Astrocyte (in vitro differentiated cells and primary cell): ENCODE measurements around the gene ATP10D. TPM values are rescaled to one million over a fixed set of nuclear protein-coding genes. Genes with fewer than 3 reads are reported as not detected.

Experiments used
- DNase-seq: peaks from one replicate; pipeline ENCODE4 v3.0.0-alpha.2; 2010; ENCODE audit warnings: low read depth
- FAIRE-seq: peaks from 2 replicates; lab custom pipeline; 2011; peaks lifted over from hg19 to GRCh38; lab: Jason Lieb, UNC
- H2AFZ ChIP-seq: 2 replicates; pipeline ENCODE4 v1.6.0; 2012; ENCODE audit warnings: low read depth, low read length, inconsistent platforms
- H3K27ac ChIP-seq: 2 replicates; pipeline ENCODE4 v1.5.1; 2011; ENCODE audit warnings: low read depth, low read length, inconsistent platforms
- H3K27me3 ChIP-seq: 2 replicates; pipeline ENCODE4 v1.6.0; 2011; ENCODE audit warnings: low read length, inconsistent platforms; ENCODE audit not compliant: insufficient read depth
- H3K36me3 ChIP-seq: 2 replicates; pipeline ENCODE4 v1.5.1; 2011; ENCODE audit warnings: low read length, inconsistent platforms; ENCODE audit not compliant: insufficient read depth
- H3K4me1 ChIP-seq: 2 replicates; pipeline ENCODE4 v1.5.1; 2011; ENCODE audit warnings: low read length, inconsistent platforms; ENCODE audit not compliant: insufficient read depth
- H3K4me2 ChIP-seq: 2 replicates; pipeline ENCODE4 v1.6.0; 2012; ENCODE audit warnings: low read length, inconsistent platforms
- H3K4me3 ChIP-seq: 2 replicates; pipeline ENCODE4 v1.5.1; 2011; ENCODE audit warnings: low read depth, mild to moderate bottlenecking, low read length, inconsistent platforms; ENCODE audit not compliant: insufficient read depth
- H3K79me2 ChIP-seq: 2 replicates; pipeline ENCODE4 v1.6.0; 2012; ENCODE audit warnings: mild to moderate bottlenecking, low read length, inconsistent platforms; ENCODE audit not compliant: insufficient read depth
- H3K9ac ChIP-seq: 2 replicates; pipeline ENCODE4 v1.6.0; 2012; ENCODE audit warnings: mild to moderate bottlenecking, low read length, inconsistent platforms
- H3K9me3 ChIP-seq: 2 replicates; pipeline ENCODE4 v1.5.1; 2012; ENCODE audit warnings: low read depth, mild to moderate bottlenecking, low read length, inconsistent platforms; ENCODE audit not compliant: insufficient read depth
- H4K20me1 ChIP-seq: 2 replicates; pipeline ENCODE4 v1.6.0; 2012; ENCODE audit warnings: low read length, inconsistent platforms; ENCODE audit not compliant: insufficient read depth
- H3K27ac Mint-ChIP-seq: one replicate; pipeline ENCODE4 v1.8.0; 2021; ENCODE audit warnings: mild to moderate bottlenecking, mixed read lengths; ENCODE audit not compliant: unreplicated experiment
- H3K27me3 Mint-ChIP-seq: one replicate; pipeline ENCODE4 v1.8.0; 2021; ENCODE audit warnings: low read depth, mixed read lengths; ENCODE audit not compliant: unreplicated experiment
- H3K36me3 Mint-ChIP-seq: one replicate; pipeline ENCODE4 v1.8.0; 2021; ENCODE audit warnings: low read depth, mixed read lengths; ENCODE audit not compliant: unreplicated experiment
- H3K4me1 Mint-ChIP-seq: one replicate; pipeline ENCODE4 v1.8.0; 2021; ENCODE audit warnings: low read depth, mixed read lengths; ENCODE audit not compliant: unreplicated experiment
- H3K4me3 Mint-ChIP-seq: one replicate; pipeline ENCODE4 v1.8.0; 2021; ENCODE audit warnings: mild to moderate bottlenecking, moderate library complexity, mixed read lengths; ENCODE audit not compliant: unreplicated experiment
- H3K9me3 Mint-ChIP-seq: one replicate; pipeline ENCODE4 v1.8.0; 2021; ENCODE audit warnings: mild to moderate bottlenecking, mixed read lengths; ENCODE audit not compliant: unreplicated experiment
- CTCF ChIP-seq: IDR thresholded peaks from 2 replicates; pipeline ENCODE4 v1.5.1; 2011; ENCODE audit warnings: low read depth, mild to moderate bottlenecking, inconsistent platforms, low read length, moderate library complexity; ENCODE audit not compliant: insufficient read depth
- EZH2 ChIP-seq: IDR thresholded peaks from 2 replicates; pipeline ENCODE4 v1.6.1; 2012; ENCODE audit warnings: mild to moderate bottlenecking, low read length, inconsistent platforms; ENCODE audit not compliant: insufficient read depth
- total RNA-seq: library from RNA; stranded (reverse); gene quantifications from 2 replicates; pipeline ENCODE4 v1.2.1, GENCODE V29; 2021

Gene ATP10D
- total RNA-seq, 1 donor from 2014 or later = 75.8 TPM

GRCh38 chr4:47500776-47501175 is 15.7 kb downstream of the ATP10D start:
- Histone ChIP-seq H3K27me3 (no peaks in the 10 kb centered on the region), H4K20me1 (peaks cover 4% of the 10 kb centered on the region), H3K79me2 (peaks cover 51% of the 10 kb centered on the region), H3K4me1 (no peaks in the 10 kb centered on the region), H3K9ac (no peak overlapping the region), H3K27ac (no peak overlapping the region), H3K4me2 (no peak overlapping the region), H3K4me3 (no peak overlapping the region), H3K9me3 (no peaks in the 10 kb centered on the region), H3K36me3 (no peaks in the 10 kb centered on the region), H2AFZ (no peak overlapping the region)
- Mint-ChIP-seq H3K27ac (no peak overlapping the region), H3K4me1 (no peaks in the 10 kb centered on the region), H3K27me3 (no peaks in the 10 kb centered on the region), H3K4me3 (no peak overlapping the region), H3K36me3 (peaks cover 6% of the 10 kb centered on the region), H3K9me3 (no peaks in the 10 kb centered on the region)
- TF ChIP-seq EZH2 (no peak), CTCF (no peak)
- DNase-seq (no peak), FAIRE-seq (no peak)

- Mint-ChIP-seq H3K4me3 (no peak overlapping the region), H3K36me3 (peaks cover 6% of the 10 kb centered on the region), H3K27ac (no peak overlapping the region), H3K9me3 (no peaks in the 10 kb centered on the region), H3K27me3 (no peaks in the 10 kb centered on the region), H3K4me1 (peaks cover 10% of the 10 kb centered on the region)
- Histone ChIP-seq H3K4me3 (no peak overlapping the region), H3K36me3 (no peaks in the 10 kb centered on the region), H4K20me1 (peaks cover 4% of the 10 kb centered on the region), H3K27ac (no peak overlapping the region), H3K9me3 (no peaks in the 10 kb centered on the region), H3K79me2 (peaks cover 51% of the 10 kb centered on the region), H3K9ac (no peak overlapping the region), H3K27me3 (no peaks in the 10 kb centered on the region), H3K4me1 (peaks cover 6% of the 10 kb centered on the region), H2AFZ (no peak overlapping the region), H3K4me2 (no peak overlapping the region)
- DNase-seq (no peak), FAIRE-seq (no peak)
- no peak for TF ChIP-seq CTCF
Measured at GRCh38 chr4:47505147-47505546, 20.1 kb downstream of the ATP10D start.

GRCh38 chr4:47505666-47506065 is 20.6 kb downstream of the ATP10D start:
- Histone ChIP-seq H3K79me2 (peaks cover 46% of the 10 kb centered on the region), H3K36me3 (no peaks in the 10 kb centered on the region)
- H3K27me3 Mint-ChIP-seq = no peaks in the 10 kb centered on the region

More at GRCh38 chr4:47505666-47506065, 20.6 kb downstream of the ATP10D start:
- H3K9me3 ChIP-seq = no peaks in the 10 kb centered on the region
- no peak for TF ChIP-seq EZH2
- no peak for TF ChIP-seq CTCF
- Mint-ChIP-seq H3K27ac (no peak overlapping the region), H3K4me1 (peaks cover 15% of the 10 kb centered on the region), H3K36me3 (peaks cover 6% of the 10 kb centered on the region), H3K9me3 (no peaks in the 10 kb centered on the region), H3K4me3 (no peak overlapping the region)
- H3K4me2 ChIP-seq = no peak overlapping the region
- H3K27ac ChIP-seq = no peak overlapping the region
- H4K20me1 ChIP-seq = peaks cover 4% of the 10 kb centered on the region
- no peak overlapping the region for H3K9ac ChIP-seq
- no peak overlapping the region for H3K4me3 ChIP-seq
- H3K27me3 ChIP-seq = no peaks in the 10 kb centered on the region
- no peak overlapping the region for H2AFZ ChIP-seq
- peaks cover 6% of the 10 kb centered on the region for H3K4me1 ChIP-seq
- FAIRE-seq (no peak), DNase-seq (no peak)
